T-cell (primary cell): ENCODE measurements around the gene CDK6. TPM values are rescaled to one million over a fixed set of nuclear protein-coding genes. Genes with fewer than 3 reads are reported as not detected.

Source experiments
- ATAC-seq, 4 experiments: fragments of 200-7000 bp in 3 of 4; fragments of 150-1000 bp in 1 of 4; cut with Tn5 transposase; replicated peaks in 1 of 4; 1 replicate in 3 of 4; 2 replicates in 1 of 4; pipeline ENCODE4 v1.10.0; 2021; ENCODE audit warnings: moderate library complexity in 3 of 4, mild to moderate bottlenecking in 2 of 4, moderate number of reproducible peaks in 1 of 4
- CTCF ChIA-PET, 2 donors: fragments of 300-600 bp; sonication (Branson Sonifier 250); formaldehyde crosslinking; loops; one replicate each; lab custom pipeline; 2022; ENCODE audit warnings: antibody characterized with exemption in 2 of 2; lab: Charles Lee
- POLR2A ChIA-PET, 2 donors: fragments of 300-600 bp; sonication (Branson Sonifier 250); formaldehyde crosslinking; loops; one replicate each; lab custom pipeline; 2022; ENCODE audit warnings: antibody characterized with exemption in 2 of 2; lab: Charles Lee
- DNase-seq, 35 experiments: peaks; one replicate each; pipeline versions ENCODE4 v3.0.0 to v3.0.0-alpha.2; 2013 to 2023
- H3K27ac ChIP-seq: one replicate; pipeline ENCODE4 v1.5.1; 2013; ENCODE audit warnings: low read length
- H3K27me3 ChIP-seq, 2 experiments: replicated peaks in 1 of 2; 1 replicate in 1 of 2; 2 replicates in 1 of 2; pipeline versions ENCODE4 v1.6.1 to v1.7.0; 2013; ENCODE audit warnings: low read length in 1 of 2, mixed read lengths in 1 of 2; ENCODE audit not compliant: control insufficient read depth in 2 of 2, insufficient read depth in 2 of 2; ENCODE audit errors: extremely low read depth in 1 of 2
- H3K36me3 ChIP-seq, 2 donors: 1 replicate in 1 of 2; 2 replicates in 1 of 2; pipeline versions ENCODE4 v1.6.1 to v1.7.0; 2013; ENCODE audit warnings: low read length in 1 of 2; ENCODE audit not compliant: control insufficient read depth in 2 of 2, insufficient read depth in 1 of 2; ENCODE audit errors: extremely low read depth in 1 of 2
- H3K4me1 ChIP-seq, 2 experiments: 1 replicate in 1 of 2; 2 replicates in 1 of 2; pipeline versions ENCODE4 v1.6.1 to v1.7.0; 2013; ENCODE audit warnings: low read length in 2 of 2, mixed read lengths in 1 of 2; ENCODE audit not compliant: insufficient read depth in 2 of 2, control insufficient read depth in 1 of 2; ENCODE audit errors: extremely low read depth in 1 of 2
- H3K4me3 ChIP-seq, 2 donors: 1 replicate in 1 of 2; 2 replicates in 1 of 2; pipeline versions ENCODE4 v1.5.1 to v1.7.0; 2013; ENCODE audit warnings: mild to moderate bottlenecking in 2 of 2, low read length in 1 of 2, moderate library complexity in 1 of 2; ENCODE audit not compliant: control insufficient read depth in 1 of 2; ENCODE audit errors: extremely low read depth in 1 of 2
- H3K9me3 ChIP-seq: 2 replicates; pipeline ENCODE4 v1.7.0; 2013
- H3K27ac Mint-ChIP-seq, 2 donors: one replicate each; pipeline ENCODE4 v1.8.0; 2020 to 2021; ENCODE audit warnings: mild to moderate bottlenecking in 2 of 2, mixed read lengths in 2 of 2
- H3K27me3 Mint-ChIP-seq, 2 donors: one replicate each; pipeline ENCODE4 v1.8.0; 2021 to 2022; ENCODE audit warnings: mixed read lengths in 2 of 2
- H3K36me3 Mint-ChIP-seq: one replicate; pipeline ENCODE4 v1.8.0; 2021; ENCODE audit warnings: mixed read lengths
- H3K4me1 Mint-ChIP-seq, 3 donors: one replicate each; pipeline ENCODE4 v1.8.0; 2020 to 2022; ENCODE audit warnings: mixed read lengths in 3 of 3, mild to moderate bottlenecking in 1 of 3
- H3K4me3 Mint-ChIP-seq, 3 donors: one replicate each; pipeline ENCODE4 v1.8.0; 2020 to 2022; ENCODE audit warnings: mild to moderate bottlenecking in 3 of 3, mixed read lengths in 3 of 3, moderate library complexity in 3 of 3
- H3K9me3 Mint-ChIP-seq, 3 donors: one replicate each; pipeline ENCODE4 v1.8.0; 2020 to 2022; ENCODE audit warnings: mixed read lengths in 3 of 3
- WGBS: methylation state at CpG from one replicate; pipeline ENCODE4 v1.1.5; 2013; ENCODE audit warnings: missing lambda C conversion rate; ENCODE audit not compliant: insufficient coverage; 5-methylcytosine and 5-hydroxymethylcytosine counted together
- total RNA-seq, 35 experiments: library from RNA in 6 of 35; stranded (reverse) in 6 of 35; fragments of 120-200 nt in 1 of 35; gene quantifications; one replicate each; pipeline versions ENCODE4 v1.2.1 to v1.2.4 and lab custom pipeline; 2013 to 2026

The CDK6 gene
- total RNA-seq, 5 donors from 2014 or later (not counting 1 experiment from before 2014, with no cell fraction given) = 29.8 to 107 (median 43.9) TPM

DNA sequence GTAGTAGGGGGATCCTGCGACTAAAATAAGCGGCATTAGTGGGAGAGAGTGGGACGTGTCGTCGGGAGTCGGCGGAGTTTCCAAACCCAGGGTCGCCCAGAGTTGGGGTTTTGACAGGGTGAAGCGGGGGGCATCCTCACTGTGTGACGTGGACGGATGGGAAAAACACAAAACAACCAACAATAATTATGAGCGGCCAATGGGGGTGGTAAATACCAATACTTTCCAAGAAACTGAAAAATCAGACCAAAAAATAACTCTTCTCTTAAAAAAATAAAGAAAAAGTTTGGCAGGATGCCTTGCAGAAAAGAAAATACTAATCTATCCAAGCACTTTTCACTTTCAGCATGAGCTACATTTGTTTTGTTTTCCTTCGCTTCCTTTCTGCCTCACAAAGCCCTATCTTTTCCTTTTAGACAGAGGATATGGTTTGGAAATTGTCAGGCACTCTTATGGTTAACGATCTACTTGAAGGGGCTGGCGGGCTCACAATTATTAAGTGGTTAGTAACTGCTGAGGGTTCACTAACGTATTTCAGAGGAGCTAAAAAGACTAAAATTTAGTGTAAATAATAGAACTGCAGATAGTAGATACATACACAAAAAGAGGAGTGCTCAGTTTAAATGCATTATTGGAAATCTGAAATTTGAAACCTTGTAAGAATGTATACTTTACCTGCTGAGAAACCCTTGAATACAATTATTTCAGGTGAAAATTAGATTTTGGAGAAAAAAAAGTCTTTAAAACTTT lies 802 bp upstream of the CDK6 start:
- Histone ChIP-seq H3K27me3 (peaks cover 0 to 8% of the 10 kb centered on the region in 2 experiments), H3K4me1 (peaks cover under 1 to 24% of the 10 kb centered on the region in 2 experiments), H3K9me3 (no peaks in the 10 kb centered on the region), H3K4me3 (peak overlapping the region; percentile 63 to 92), H3K27ac (peak overlapping the region; percentile 25), H3K36me3 (no peaks in the 10 kb centered on the region)
- Mint-ChIP-seq H3K27ac (peak overlapping the region; percentile 85 to 87), H3K4me3 (peak overlapping the region; percentile 81 to 97 (median 91)), H3K27me3 (peaks cover 0 to 5% of the 10 kb centered on the region in 2 donors), H3K9me3 (no peaks in the 10 kb centered on the region), H3K4me1 (peaks cover 16 to 27% (median 18%) of the 10 kb centered on the region in 3 donors), H3K36me3 (no peaks in the 10 kb centered on the region)
- ChIA-PET CTCF (interaction anchor here (0.6 to 1.1 kb wide), 9 partner anchors 38 to 389 kb away, joined by 3 to 9 read pairs (median 4); partner anchors contain the start of gene RBM48 (in 1 of the 2)), POLR2A (interaction anchor here in 1 of 2 donors (0.6 to 1.0 kb wide), 4 partner anchors 11 to 622 kb away, joined by 3 to 7 read pairs (median 3); no protein-coding TSS in a partner anchor)
- ATAC-seq (no peak), DNase-seq (peak in 1 of 35 experiments; percentile 19)
- no CpG with 5 or more reads among the region's 16 CpGs for WGBS

DNA sequence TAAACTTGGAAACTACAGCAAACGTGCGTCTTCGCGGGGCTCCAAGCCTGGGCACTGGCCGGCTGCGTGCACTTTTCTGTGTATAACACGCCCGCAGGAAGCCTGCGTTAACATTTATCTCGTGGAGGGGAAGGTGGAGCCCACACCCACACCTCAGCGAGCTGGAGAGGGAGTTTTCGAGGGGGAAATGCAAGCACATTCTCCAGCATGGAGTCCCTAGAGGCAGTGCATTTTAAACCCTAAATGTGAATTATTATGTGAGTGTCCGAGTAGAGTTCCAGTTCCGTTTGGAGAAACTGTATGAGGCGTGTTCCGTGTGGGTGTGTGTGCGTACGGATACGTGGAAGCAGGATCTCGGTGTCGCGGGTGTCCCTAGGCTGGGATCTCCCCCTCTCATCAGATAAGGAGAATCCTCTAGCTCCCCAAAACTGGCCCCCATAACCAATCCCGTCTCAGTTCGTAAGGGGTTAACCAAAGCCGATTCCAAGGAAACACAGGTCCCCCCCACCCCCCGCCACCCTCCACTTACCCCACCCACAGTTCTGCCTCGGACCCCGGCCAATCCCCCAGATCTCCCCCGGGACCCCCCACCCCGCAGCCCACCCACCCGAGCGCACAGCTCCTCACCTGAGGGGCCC lies 403 bp downstream of the CDK6 start:
- WGBS = 0% methylated on average over 3 of the region's 32 CpGs
- H3K9me3 Mint-ChIP-seq = no peaks in the 10 kb centered on the region
- H3K27me3 Mint-ChIP-seq = peaks cover 0 to 3% of the 10 kb centered on the region in 2 donors
- peak overlapping the region; percentile 81 to 86 for H3K27ac Mint-ChIP-seq
- H3K4me1 Mint-ChIP-seq = peaks cover 28 to 39% (median 30%) of the 10 kb centered on the region in 3 donors
- H3K4me3 Mint-ChIP-seq = peak overlapping the region; percentile 91 to 97 (median 93)
- no peaks in the 10 kb centered on the region for H3K36me3 ChIP-seq
- no peaks in the 10 kb centered on the region for H3K36me3 Mint-ChIP-seq
- peak; percentile 9 to 37 (median 13) for ATAC-seq
- H3K27me3 ChIP-seq = peaks cover 0 to 8% of the 10 kb centered on the region in 2 experiments
- ChIA-PET POLR2A (interaction anchor here in 1 of 2 donors (0.6 to 1.0 kb wide), 2 partner anchors 12 to 621 kb away, joined by 3 to 7 read pairs; no protein-coding TSS in a partner anchor), CTCF (interaction anchor here (0.6 to 0.9 kb wide), 8 partner anchors 37 to 590 kb away, joined by 3 to 9 read pairs (median 4); partner anchors contain the start of genes ANKIB1 (in 1 of the 2) and KRIT1 (in 1 of the 2))
- H3K4me3 ChIP-seq = peak overlapping the region; percentile 92 to 98
- peak overlapping the region; percentile 60 for H3K27ac ChIP-seq
- peaks cover 13 to 26% of the 10 kb centered on the region in 2 experiments for H3K4me1 ChIP-seq
- no peaks in the 10 kb centered on the region for H3K9me3 ChIP-seq
- peak in 29 of 35 experiments; percentile 18 to 68 (median 30) for DNase-seq

GRCh38 chr7:92835261-92835850 lies 1.0 kb downstream of the CDK6 start:
- H3K4me3 ChIP-seq = peak overlapping the region; percentile 92 to 98
- H3K27me3 ChIP-seq = peaks cover 0 to 8% of the 10 kb centered on the region in 2 experiments
- POLR2A ChIA-PET = no interaction called here
- DNase-seq (peak in 32 of 35 experiments; percentile 8 to 67 (median 28)), ATAC-seq (peak; percentile 4 to 22 (median 10))
- Mint-ChIP-seq H3K9me3 (no peaks in the 10 kb centered on the region), H3K4me3 (peak overlapping the region; percentile 93 to 98 (median 97)), H3K27ac (peak overlapping the region; percentile 81 to 86), H3K27me3 (peaks cover 0 to 3% of the 10 kb centered on the region in 2 donors), H3K36me3 (peaks cover 3% of the 10 kb centered on the region), H3K4me1 (peaks cover 34 to 45% (median 36%) of the 10 kb centered on the region in 3 donors)
- peak overlapping the region; percentile 60 for H3K27ac ChIP-seq
- H3K4me1 ChIP-seq = peaks cover 19 to 30% of the 10 kb centered on the region in 2 experiments
- peaks cover 0 to 2% of the 10 kb centered on the region in 2 donors for H3K36me3 ChIP-seq
- H3K9me3 ChIP-seq = no peaks in the 10 kb centered on the region
- CTCF ChIA-PET = interaction anchor here in 1 of 2 donors (0.9 kb wide), 1 partner anchor 203 kb away, joined by 3 read pairs; no protein-coding TSS in a partner anchor
- WGBS = 0% methylated on average over 9 of the region's 43 CpGs

GRCh38 chr7:92834507-92835260 lies 1.7 kb downstream of the CDK6 start:
- ATAC-seq = no peak
- Mint-ChIP-seq H3K4me1 (peaks cover 41 to 52% (median 43%) of the 10 kb centered on the region in 3 donors), H3K36me3 (peaks cover 5% of the 10 kb centered on the region), H3K27me3 (peaks cover 0 to 3% of the 10 kb centered on the region in 2 donors), H3K4me3 (peak overlapping the region; percentile 93 to 98 (median 97)), H3K27ac (peak overlapping the region; percentile 85 to 95), H3K9me3 (no peaks in the 10 kb centered on the region)
- ChIA-PET POLR2A (no interaction called here), CTCF (interaction anchor here in 1 of 2 donors (1.4 kb wide), 1 partner anchor 306 kb away, joined by 4 read pairs; the partner anchor contains the start of genes PEX1 and RBM48)
- Histone ChIP-seq H3K9me3 (no peaks in the 10 kb centered on the region), H3K36me3 (peaks cover 0 to 5% of the 10 kb centered on the region in 2 donors), H3K27me3 (peaks cover 0 to 8% of the 10 kb centered on the region in 2 experiments), H3K4me3 (peak overlapping the region; percentile 92 to 98), H3K27ac (peak overlapping the region; percentile 60), H3K4me1 (peaks cover 26 to 34% of the 10 kb centered on the region in 2 experiments)
- DNase-seq = peak in 7 of 35 experiments; percentile 1 to 27 (median 5)
- WGBS = under 1% methylated on average over 38 of the region's 53 CpGs

GRCh38 chr7:92833766-92834506 lies 2.4 kb downstream of the CDK6 start:
- peak; percentile 47 to 52 (median 48) for ATAC-seq
- Mint-ChIP-seq H3K4me1 (peaks cover 44 to 58% (median 49%) of the 10 kb centered on the region in 3 donors), H3K27ac (peak overlapping the region; percentile 85 to 95), H3K9me3 (no peaks in the 10 kb centered on the region), H3K4me3 (peak overlapping the region; percentile 93 to 98 (median 97)), H3K36me3 (peaks cover 5% of the 10 kb centered on the region), H3K27me3 (peaks cover 0 to 3% of the 10 kb centered on the region in 2 donors)
- H3K27ac ChIP-seq = peak overlapping the region; percentile 83
- H3K9me3 ChIP-seq = no peaks in the 10 kb centered on the region
- CTCF ChIA-PET = interaction anchor here (0.6 to 4.4 kb wide), 15 partner anchors 15 to 1459 kb away, joined by 3 to 22 read pairs (median 5); partner anchors contain the start of genes PEX1 (in 1 of the 2), RBM48 (in 1 of the 2) and SAMD9 (in 1 of the 2)
- WGBS = under 1% methylated on average over 30 of the region's 54 CpGs
- DNase-seq = peak in 34 of 35 experiments; percentile 33 to 84 (median 52)
- H3K4me1 ChIP-seq = peaks cover 31 to 34% of the 10 kb centered on the region in 2 experiments
- H3K36me3 ChIP-seq = peaks cover 0 to 5% of the 10 kb centered on the region in 2 donors
- peak overlapping the region; percentile 92 to 98 for H3K4me3 ChIP-seq
- POLR2A ChIA-PET = no interaction called here
- H3K27me3 ChIP-seq = peaks cover 0 to 8% of the 10 kb centered on the region in 2 experiments
